ENCODE measurements around the gene MDM1.

The MDM1 gene

DNA sequence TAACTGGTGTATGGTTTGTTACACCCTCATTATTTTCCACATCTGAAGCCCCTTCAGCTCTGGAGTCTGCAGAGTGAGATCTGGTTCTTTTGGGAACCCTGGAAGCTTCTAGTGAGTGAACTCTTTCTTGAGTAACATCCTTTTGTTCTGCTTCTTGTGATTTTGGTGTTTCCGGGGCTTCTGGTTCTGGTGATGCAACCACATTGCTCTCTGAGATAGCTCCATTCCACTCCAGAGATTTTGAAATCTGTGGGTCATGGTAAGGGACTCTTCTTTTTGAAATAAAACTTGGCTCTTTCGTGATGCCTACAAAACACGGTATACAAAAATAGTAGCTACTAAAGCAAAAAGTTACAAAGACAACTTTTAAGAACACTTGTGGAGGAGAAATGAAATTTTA lies 5.4 kb downstream of the MDM1 start:
- Histone ChIP-seq H3K36me3 (ENCODE audit: control insufficient read depth in 2 of 2, insufficient read depth in 1 of 2, low read length in 2 of 2) (peaks cover 10 to 54% of the 10 kb centered on the region in 2 experiments), H3K4me3 (ENCODE audit: low read depth, low read length) (no peak overlapping the region), H3K27ac (ENCODE audit: extremely low read depth, low read depth, low read length) (no peak overlapping the region), H3K9me3 (ENCODE audit: control insufficient read depth, insufficient read depth, low read depth, low read length) (no peaks in the 10 kb centered on the region), H3K4me1 (ENCODE audit: control insufficient read depth, insufficient read depth, low read length) (no peaks in the 10 kb centered on the region)
- ChIA-PET POLR2A (no interaction called here), CTCF (interaction anchor here (0.6 to 2.6 kb wide), 3 partner anchors 10 to 104 kb away, joined by 3 to 19 read pairs (median 3); partner anchors contain the start of gene IL26)
- TF ChIP-seq ZNF560 (tag by site-specific recombination; IDR thresholded peaks at IDR 0.05; ENCODE audit: borderline replicate concordance) (no peak), ZNF626 (tag by site-specific recombination; IDR thresholded peaks at IDR 0.05) (no peak), ZNF19 (tag by site-specific recombination; IDR thresholded peaks at IDR 0.05; ENCODE audit: low read depth) (no peak), ZNF423 (tag by site-specific recombination; IDR thresholded peaks at IDR 0.05) (no peak), TSHZ1 (tag by site-specific recombination; IDR thresholded peaks at IDR 0.05; ENCODE audit: borderline replicate concordance) (no peak), ZFP3 (tag by site-specific recombination; IDR thresholded peaks at IDR 0.05; ENCODE audit: low read depth) (no peak), ZNF174 (tag by site-specific recombination; IDR thresholded peaks at IDR 0.05) (no peak), ZNF146 (tag by site-specific recombination; IDR thresholded peaks at IDR 0.05) (no peak), ZNF776 (tag by site-specific recombination; IDR thresholded peaks at IDR 0.05; ENCODE audit: borderline replicate concordance) (no peak), ZNF23 (tag by site-specific recombination; IDR thresholded peaks at IDR 0.05; ENCODE audit: borderline replicate concordance) (no peak), ZNF830 (tag by site-specific recombination; IDR thresholded peaks at IDR 0.05; ENCODE audit: low read depth) (no peak), ZNF24 (tag by site-specific recombination; IDR thresholded peaks at IDR 0.05) (no peak), ZNF843 (tag by site-specific recombination; IDR thresholded peaks at IDR 0.05) (no peak)
- TF ChIP-seq, protein P1, sequence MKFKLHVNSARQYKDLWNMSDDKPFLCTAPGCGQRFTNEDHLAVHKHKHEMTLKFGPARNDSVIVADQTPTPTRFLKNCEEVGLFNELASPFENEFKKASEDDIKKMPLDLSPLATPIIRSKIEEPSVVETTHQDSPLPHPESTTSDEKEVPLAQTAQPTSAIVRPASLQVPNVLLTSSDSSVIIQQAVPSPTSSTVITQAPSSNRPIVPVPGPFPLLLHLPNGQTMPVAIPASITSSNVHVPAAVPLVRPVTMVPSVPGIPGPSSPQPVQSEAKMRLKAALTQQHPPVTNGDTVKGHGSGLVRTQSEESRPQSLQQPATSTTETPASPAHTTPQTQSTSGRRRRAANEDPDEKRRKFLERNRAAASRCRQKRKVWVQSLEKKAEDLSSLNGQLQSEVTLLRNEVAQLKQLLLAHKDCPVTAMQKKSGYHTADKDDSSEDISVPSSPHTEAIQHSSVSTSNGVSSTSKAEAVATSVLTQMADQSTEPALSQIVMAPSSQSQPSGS (tag by site-specific recombination; IDR thresholded peaks at IDR 0.05; ENCODE audit: low read depth) = no peak
- TF ChIP-seq, protein P2, sequence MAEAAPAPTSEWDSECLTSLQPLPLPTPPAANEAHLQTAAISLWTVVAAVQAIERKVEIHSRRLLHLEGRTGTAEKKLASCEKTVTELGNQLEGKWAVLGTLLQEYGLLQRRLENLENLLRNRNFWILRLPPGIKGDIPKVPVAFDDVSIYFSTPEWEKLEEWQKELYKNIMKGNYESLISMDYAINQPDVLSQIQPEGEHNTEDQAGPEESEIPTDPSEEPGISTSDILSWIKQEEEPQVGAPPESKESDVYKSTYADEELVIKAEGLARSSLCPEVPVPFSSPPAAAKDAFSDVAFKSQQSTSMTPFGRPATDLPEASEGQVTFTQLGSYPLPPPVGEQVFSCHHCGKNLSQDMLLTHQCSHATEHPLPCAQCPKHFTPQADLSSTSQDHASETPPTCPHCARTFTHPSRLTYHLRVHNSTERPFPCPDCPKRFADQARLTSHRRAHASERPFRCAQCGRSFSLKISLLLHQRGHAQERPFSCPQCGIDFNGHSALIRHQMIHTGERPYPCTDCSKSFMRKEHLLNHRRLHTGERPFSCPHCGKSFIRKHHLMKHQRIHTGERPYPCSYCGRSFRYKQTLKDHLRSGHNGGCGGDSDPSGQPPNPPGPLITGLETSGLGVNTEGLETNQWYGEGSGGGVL (tag by site-specific recombination; IDR thresholded peaks at IDR 0.05) = no peak
- TF ChIP-seq, protein P3, sequence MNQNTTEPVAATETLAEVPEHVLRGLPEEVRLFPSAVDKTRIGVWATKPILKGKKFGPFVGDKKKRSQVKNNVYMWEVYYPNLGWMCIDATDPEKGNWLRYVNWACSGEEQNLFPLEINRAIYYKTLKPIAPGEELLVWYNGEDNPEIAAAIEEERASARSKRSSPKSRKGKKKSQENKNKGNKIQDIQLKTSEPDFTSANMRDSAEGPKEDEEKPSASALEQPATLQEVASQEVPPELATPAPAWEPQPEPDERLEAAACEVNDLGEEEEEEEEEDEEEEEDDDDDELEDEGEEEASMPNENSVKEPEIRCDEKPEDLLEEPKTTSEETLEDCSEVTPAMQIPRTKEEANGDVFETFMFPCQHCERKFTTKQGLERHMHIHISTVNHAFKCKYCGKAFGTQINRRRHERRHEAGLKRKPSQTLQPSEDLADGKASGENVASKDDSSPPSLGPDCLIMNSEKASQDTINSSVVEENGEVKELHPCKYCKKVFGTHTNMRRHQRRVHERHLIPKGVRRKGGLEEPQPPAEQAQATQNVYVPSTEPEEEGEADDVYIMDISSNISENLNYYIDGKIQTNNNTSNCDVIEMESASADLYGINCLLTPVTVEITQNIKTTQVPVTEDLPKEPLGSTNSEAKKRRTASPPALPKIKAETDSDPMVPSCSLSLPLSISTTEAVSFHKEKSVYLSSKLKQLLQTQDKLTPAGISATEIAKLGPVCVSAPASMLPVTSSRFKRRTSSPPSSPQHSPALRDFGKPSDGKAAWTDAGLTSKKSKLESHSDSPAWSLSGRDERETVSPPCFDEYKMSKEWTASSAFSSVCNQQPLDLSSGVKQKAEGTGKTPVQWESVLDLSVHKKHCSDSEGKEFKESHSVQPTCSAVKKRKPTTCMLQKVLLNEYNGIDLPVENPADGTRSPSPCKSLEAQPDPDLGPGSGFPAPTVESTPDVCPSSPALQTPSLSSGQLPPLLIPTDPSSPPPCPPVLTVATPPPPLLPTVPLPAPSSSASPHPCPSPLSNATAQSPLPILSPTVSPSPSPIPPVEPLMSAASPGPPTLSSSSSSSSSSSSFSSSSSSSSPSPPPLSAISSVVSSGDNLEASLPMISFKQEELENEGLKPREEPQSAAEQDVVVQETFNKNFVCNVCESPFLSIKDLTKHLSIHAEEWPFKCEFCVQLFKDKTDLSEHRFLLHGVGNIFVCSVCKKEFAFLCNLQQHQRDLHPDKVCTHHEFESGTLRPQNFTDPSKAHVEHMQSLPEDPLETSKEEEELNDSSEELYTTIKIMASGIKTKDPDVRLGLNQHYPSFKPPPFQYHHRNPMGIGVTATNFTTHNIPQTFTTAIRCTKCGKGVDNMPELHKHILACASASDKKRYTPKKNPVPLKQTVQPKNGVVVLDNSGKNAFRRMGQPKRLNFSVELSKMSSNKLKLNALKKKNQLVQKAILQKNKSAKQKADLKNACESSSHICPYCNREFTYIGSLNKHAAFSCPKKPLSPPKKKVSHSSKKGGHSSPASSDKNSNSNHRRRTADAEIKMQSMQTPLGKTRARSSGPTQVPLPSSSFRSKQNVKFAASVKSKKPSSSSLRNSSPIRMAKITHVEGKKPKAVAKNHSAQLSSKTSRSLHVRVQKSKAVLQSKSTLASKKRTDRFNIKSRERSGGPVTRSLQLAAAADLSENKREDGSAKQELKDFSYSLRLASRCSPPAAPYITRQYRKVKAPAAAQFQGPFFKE (tag by site-specific recombination; IDR thresholded peaks at IDR 0.05; ENCODE audit: borderline replicate concordance) = no peak

Data from HEK293 (cell line).